HEK293 (cell line): ENCODE results near the gene CELSR1.

Source experiments
- CTCF ChIP-seq: fragments of 450-650 bp; formaldehyde crosslinking; IDR thresholded peaks from 2 replicates; pipeline ENCODE4 v1.5.1; 2016; ENCODE audit warnings: missing biosample characterization, missing genetic modification characterization
- ZBTB17 ChIP-seq: fragments of 450-650 bp; formaldehyde crosslinking; IDR thresholded peaks from 2 replicates; pipeline ENCODE4 v1.5.1; 2016; ENCODE audit warnings: missing biosample characterization, missing genetic modification characterization
- TF ChIP-seq, protein P1 (sequence below): fragments of 450-650 bp; formaldehyde crosslinking; IDR thresholded peaks from 2 replicates; pipeline ENCODE4 v1.5.1; 2016; ENCODE audit warnings: missing biosample characterization, missing genetic modification characterization

DNA sequence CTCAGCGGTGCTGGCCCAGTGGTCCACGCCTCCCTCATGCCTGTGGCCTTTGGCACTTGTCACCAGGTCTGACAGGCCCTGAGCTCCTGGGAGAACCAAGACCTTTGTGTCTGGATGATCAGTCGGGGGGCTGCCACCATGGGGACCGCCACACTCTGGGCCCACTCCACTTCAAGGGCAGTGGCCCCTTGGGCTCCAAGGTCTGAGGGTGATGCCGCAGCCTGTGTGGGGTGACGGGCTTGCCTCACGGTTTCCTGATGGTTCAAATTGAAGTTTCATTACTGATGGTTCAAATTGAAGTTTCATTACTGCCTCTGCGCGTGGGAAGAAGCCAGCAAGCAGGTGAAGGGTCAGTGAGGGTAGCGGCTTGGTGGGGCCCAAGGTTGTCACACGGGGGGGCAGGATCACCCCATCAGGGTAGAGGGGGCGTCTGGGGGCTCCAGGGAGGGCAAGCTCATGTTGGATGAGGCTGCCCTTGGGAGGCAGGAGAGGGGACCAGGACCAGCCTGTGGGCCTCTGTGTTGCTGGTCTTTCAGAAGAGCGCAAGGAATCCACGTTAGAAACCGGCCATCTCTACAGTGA lies 174.4 kb downstream of the CELSR1 start:
- TF ChIP-seq ZBTB17 (tag by site-specific recombination) (no peak), CTCF (tag by site-specific recombination) (no peak)
- TF ChIP-seq, protein P1, sequence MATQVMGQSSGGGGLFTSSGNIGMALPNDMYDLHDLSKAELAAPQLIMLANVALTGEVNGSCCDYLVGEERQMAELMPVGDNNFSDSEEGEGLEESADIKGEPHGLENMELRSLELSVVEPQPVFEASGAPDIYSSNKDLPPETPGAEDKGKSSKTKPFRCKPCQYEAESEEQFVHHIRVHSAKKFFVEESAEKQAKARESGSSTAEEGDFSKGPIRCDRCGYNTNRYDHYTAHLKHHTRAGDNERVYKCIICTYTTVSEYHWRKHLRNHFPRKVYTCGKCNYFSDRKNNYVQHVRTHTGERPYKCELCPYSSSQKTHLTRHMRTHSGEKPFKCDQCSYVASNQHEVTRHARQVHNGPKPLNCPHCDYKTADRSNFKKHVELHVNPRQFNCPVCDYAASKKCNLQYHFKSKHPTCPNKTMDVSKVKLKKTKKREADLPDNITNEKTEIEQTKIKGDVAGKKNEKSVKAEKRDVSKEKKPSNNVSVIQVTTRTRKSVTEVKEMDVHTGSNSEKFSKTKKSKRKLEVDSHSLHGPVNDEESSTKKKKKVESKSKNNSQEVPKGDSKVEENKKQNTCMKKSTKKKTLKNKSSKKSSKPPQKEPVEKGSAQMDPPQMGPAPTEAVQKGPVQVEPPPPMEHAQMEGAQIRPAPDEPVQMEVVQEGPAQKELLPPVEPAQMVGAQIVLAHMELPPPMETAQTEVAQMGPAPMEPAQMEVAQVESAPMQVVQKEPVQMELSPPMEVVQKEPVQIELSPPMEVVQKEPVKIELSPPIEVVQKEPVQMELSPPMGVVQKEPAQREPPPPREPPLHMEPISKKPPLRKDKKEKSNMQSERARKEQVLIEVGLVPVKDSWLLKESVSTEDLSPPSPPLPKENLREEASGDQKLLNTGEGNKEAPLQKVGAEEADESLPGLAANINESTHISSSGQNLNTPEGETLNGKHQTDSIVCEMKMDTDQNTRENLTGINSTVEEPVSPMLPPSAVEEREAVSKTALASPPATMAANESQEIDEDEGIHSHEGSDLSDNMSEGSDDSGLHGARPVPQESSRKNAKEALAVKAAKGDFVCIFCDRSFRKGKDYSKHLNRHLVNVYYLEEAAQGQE (tag by site-specific recombination): no peak
